Suprapubic skin (tissue), 3 donors: ENCODE data around the gene SLC2A4.

ENCODE experiments used
- CTCF ChIP-seq, 2 donors: fragments of 200-600 bp in 1 of 2; fragments of 450-650 bp in 1 of 2; sonication (generic) in 1 of 2; IDR thresholded peaks; one replicate each; pipeline ENCODE4 v1.5.1; 2016 to 2019; ENCODE audit warnings: antibody characterized with exemption in 2 of 2, mild to moderate bottlenecking in 1 of 2, moderate library complexity in 1 of 2
- POLR2AphosphoS5 ChIP-seq, 3 donors: sonication (generic); formaldehyde crosslinking; IDR thresholded peaks; one replicate each; pipeline ENCODE4 v1.6.1; 2017; ENCODE audit warnings: antibody characterized with exemption in 3 of 3

GRCh38 chr17:7252176-7253043 is 29.1 kb upstream of the SLC2A4 start, which contains the start of gene ELP5:
- TF ChIP-seq POLR2AphosphoS5 (IDR thresholded peaks at IDR 0.05): peak in 2 of 3 donors; percentile 70 to 79
- peak; percentile 4 to 29 for TF ChIP-seq CTCF (IDR thresholded peaks at IDR 0.05)
